Thyroid gland (tissue), 4 donors: ENCODE results near the gene EPHX1.

ENCODE experiments used
- CTCF ChIP-seq, 6 experiments: fragments of 200-600 bp in 3 of 6; fragments of 450-650 bp in 3 of 6; sonication (generic) in 3 of 6; IDR thresholded peaks; one replicate each; pipeline ENCODE4 v1.5.1; 2016 to 2019; ENCODE audit warnings: antibody characterized with exemption in 6 of 6, mild to moderate bottlenecking in 2 of 6, inconsistent platforms in 1 of 6, moderate library complexity in 1 of 6
- POLR2A ChIP-seq, 2 donors: fragments of 450-650 bp; IDR thresholded peaks; one replicate each; pipeline ENCODE4 v1.6.1; 2017; ENCODE audit warnings: antibody characterized with exemption in 2 of 2, mild to moderate bottlenecking in 2 of 2, moderate library complexity in 1 of 2

GRCh38 chr1:225834417-225835329 lies 24.7 kb downstream of the EPHX1 start:
- TF ChIP-seq CTCF (IDR thresholded peaks at IDR 0.05): no peak
- TF ChIP-seq POLR2A (IDR thresholded peaks at IDR 0.05): no peak
